HG03565 (cell line): ENCODE measurements around the gene AFDN.

ENCODE experiments used
- ATAC-seq: cut with Tn5 transposase; IDR thresholded peaks from one replicate; pipeline ENCODE4 v1.9.1; 2021; ENCODE audit warnings: mild to moderate bottlenecking, moderate library complexity; ENCODE audit not compliant: unreplicated experiment

AFDN gene, protein sequence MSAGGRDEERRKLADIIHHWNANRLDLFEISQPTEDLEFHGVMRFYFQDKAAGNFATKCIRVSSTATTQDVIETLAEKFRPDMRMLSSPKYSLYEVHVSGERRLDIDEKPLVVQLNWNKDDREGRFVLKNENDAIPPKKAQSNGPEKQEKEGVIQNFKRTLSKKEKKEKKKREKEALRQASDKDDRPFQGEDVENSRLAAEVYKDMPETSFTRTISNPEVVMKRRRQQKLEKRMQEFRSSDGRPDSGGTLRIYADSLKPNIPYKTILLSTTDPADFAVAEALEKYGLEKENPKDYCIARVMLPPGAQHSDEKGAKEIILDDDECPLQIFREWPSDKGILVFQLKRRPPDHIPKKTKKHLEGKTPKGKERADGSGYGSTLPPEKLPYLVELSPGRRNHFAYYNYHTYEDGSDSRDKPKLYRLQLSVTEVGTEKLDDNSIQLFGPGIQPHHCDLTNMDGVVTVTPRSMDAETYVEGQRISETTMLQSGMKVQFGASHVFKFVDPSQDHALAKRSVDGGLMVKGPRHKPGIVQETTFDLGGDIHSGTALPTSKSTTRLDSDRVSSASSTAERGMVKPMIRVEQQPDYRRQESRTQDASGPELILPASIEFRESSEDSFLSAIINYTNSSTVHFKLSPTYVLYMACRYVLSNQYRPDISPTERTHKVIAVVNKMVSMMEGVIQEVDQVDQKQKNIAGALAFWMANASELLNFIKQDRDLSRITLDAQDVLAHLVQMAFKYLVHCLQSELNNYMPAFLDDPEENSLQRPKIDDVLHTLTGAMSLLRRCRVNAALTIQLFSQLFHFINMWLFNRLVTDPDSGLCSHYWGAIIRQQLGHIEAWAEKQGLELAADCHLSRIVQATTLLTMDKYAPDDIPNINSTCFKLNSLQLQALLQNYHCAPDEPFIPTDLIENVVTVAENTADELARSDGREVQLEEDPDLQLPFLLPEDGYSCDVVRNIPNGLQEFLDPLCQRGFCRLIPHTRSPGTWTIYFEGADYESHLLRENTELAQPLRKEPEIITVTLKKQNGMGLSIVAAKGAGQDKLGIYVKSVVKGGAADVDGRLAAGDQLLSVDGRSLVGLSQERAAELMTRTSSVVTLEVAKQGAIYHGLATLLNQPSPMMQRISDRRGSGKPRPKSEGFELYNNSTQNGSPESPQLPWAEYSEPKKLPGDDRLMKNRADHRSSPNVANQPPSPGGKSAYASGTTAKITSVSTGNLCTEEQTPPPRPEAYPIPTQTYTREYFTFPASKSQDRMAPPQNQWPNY (N-terminal part only)

GRCh38 chr6:167826896-167827582, at the start of gene AFDN:
Gene AFDN, plus strand, starts transcription at chr6:167826911. Its CDS starts 222 bp downstream, at chr6:167827133.
- ATAC-seq = peak; percentile 23

GRCh38 chr6:167778497-167779128, 48.1 kb upstream of the AFDN start:
- no peak for ATAC-seq

DNA sequence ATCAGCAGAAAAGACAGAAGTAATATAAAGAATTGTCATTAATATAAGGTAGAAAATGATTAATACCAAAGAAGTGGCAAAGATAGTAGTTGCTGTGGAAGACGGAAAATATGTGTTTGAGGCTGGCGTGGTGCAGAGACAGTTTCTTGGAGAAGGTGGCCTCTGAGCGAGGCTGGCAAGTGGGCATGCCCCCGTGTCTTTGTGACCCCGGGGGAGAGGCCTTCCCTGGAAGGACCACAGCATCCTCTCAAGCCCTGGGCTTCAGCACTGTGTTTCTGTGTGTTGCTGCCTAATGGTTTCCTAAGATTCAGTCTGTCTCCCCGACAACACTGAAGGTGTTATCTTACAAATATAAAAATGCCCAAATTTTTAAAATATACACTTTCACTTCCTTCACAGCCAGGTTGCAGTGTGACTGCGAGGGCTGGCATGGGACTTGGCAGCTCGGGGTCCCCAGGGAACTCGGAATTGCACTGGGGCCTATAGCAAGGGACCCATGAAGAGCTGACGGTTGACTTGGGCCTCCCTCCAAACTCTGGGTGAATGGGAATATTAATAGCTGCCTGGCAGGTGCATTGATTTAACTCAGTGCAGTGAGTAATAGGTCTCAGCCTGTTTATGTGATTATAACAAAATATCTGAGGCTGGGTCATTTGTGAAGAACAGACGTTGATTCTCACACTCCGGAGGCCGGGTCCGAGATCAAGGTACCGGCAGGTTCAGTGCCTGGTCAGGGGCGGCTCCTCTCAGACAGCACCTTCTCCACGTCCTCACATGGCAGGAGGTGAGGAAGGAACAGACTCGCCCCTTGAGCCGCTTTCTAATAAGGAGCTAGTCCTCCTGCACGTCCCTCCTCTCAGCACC, 47.4 kb upstream of the AFDN start:
- ATAC-seq = no peak

GRCh38 chr6:167779993-167780655, 46.6 kb upstream of the AFDN start:
- ATAC-seq = no peak

DNA sequence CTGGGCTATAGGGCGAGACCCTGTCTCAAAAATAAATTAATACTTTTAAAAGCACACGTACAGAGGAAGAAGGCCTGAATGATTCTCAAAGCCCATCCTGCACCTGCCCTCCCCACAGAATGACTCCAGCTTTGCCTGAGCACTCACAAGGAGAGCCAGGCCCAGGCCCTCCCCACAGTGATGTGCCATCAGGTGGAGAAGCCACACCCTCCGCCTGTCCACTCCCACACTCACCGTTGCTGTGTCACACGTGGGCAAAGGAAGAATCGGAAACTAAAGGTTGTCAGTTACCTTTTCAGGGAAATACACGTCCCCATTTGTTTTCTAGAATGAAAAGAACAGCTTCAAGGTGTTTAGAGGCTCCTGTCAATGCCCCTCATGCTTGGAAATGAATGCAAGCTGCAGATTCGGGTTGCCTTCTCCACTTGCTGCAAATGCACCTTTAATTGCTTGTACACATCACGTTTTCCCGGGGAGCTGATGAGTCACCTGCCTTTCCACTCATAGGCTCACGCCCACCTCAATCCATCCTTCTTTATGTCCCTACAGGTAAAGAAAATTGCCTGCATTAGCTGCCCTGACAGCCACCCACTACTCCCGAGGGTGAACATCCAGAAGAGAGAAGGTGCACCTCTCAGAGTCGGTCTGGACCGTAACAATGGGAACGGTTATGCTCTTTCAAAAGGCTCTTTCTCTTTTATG, 45.5 kb upstream of the AFDN start:
- ATAC-seq = no peak

- ATAC-seq = no peak
Observed at GRCh38 chr6:167781868-167782267, 44.8 kb upstream of the AFDN start.

GRCh38 chr6:167782698-167783517, 43.8 kb upstream of the AFDN start:
- ATAC-seq = no peak

DNA sequence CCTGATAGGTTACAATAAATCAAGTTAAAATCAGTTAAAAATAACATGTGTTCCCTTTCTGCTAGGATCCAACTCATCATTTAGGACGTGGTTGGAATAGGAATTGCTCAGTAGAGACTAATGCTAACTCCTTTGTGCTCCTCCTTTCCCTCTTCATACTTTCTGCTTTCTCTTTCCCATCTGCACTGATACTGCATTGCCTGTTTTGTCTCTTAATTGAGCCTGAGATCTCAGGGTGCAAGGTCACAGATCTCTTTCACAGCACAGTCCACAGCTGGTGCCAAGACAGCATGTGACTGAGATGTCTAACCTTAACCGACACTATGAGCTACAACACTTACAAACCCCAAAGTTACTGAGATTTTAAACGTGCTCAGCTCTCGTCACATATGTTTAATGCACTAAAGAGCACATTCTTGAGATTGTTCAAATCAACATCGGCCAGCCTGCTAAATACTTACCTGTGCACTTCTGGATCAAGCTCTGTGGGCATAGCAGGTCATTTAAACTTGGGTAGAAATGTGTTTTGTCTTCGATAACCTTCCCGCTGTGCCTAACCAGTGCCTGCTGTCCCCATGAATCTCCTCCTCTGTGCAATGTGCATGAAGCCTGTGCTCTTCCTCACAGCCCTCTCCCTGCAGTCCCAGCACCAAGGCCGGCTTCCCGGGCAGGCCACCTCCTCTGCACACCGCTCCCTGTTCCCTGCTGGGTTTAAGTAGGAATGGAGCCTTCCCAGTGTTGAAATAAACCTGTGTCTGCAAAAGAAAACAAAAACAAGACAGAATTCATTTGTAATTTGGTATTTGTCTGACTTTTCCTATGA, 39.6 kb upstream of the AFDN start:
- ATAC-seq = no peak

GRCh38 chr6:167787896-167788562, 38.7 kb upstream of the AFDN start:
- no peak for ATAC-seq

DNA sequence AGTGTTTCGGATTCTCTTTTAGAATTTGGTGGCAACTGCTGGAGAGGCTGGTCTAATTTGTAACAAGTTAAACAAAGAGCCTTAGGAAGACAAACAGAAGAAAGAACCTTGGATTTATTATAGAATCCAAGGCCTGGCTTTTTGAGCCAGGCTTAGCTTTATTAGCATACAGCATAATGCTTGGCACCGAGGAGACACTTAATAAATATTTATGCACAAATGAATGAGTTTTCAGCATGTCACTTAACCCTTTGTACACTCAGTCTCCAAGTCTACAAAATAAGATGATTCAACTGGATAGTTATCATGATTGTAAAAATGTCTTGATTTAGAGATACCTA, 38.2 kb upstream of the AFDN start:
- ATAC-seq = no peak

DNA sequence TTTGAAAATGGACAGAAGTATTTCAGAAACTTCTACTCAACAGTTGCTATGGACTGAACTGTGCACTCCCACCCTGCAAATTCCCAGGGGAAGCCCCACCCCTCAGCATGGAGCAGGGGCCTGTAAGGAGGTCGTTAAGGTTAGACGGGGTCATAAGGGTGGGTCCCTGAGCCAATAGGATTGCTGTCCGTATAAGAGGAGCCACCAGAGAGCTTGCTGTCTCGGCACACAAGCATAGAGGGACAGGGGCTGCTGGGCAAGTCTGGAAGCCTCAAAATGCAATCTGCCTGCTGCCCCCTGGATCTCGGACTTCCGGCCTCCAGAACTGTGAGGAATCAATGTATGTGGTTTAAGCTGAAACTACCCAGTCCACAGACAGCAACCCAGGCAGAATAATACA, 37.4 kb upstream of the AFDN start:
- no peak for ATAC-seq

- ATAC-seq = no peak
Observed at GRCh38 chr6:167791091-167791779, 35.5 kb upstream of the AFDN start.

GRCh38 chr6:167791780-167792478, 34.8 kb upstream of the AFDN start:
- ATAC-seq = no peak

DNA sequence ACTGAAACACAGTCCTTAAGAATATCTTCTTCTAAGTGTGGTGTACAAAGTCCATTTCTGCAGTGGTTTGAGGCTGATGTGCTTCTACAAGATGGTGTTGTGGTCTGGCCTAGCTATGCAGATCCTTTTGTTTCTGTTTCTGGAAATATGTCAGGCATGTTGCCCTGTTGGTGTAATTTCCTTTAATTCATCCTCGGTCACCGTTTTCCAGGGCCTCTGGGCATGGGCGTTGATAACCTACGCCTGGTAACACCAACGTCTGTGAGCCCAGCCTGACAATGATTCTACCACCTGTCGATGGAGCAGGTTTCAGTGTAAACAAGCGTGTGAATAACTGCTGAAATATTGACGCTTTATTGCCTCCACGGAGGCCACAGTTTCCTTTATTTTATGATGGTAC, 33.3 kb upstream of the AFDN start:
- no peak for ATAC-seq
